GDM1 (cell line): ENCODE data around the gene OPRM1.
"Not testable (repeated sequence)": the region's sequence is repeated elsewhere in the genome, so short reads cannot be mapped to it uniquely, and the experiment has no call there.

Source experiments
- DNase-seq: peaks from one replicate; lab custom pipeline; 2025; lab: John Stamatoyannopoulos, UW

The OPRM1 gene

DNA sequence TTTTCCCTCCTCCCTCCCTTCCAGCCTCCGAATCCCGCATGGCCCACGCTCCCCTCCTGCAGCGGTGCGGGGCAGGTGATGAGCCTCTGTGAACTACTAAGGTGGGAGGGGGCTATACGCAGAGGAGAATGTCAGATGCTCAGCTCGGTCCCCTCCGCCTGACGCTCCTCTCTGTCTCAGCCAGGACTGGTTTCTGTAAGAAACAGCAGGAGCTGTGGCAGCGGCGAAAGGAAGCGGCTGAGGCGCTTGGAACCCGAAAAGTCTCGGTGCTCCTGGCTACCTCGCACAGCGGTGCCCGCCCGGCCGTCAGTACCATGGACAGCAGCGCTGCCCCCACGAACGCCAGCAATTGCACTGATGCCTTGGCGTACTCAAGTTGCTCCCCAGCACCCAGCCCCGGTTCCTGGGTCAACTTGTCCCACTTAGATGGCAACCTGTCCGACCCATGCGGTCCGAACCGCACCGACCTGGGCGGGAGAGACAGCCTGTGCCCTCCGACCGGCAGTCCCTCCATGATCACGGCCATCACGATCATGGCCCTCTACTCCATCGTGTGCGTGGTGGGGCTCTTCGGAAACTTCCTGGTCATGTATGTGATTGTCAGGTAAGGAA, at the start of gene OPRM1:
Gene OPRM1 (plus strand): TSS at position 10 of the 612 bp plus-strand sequence. CDS start 305 bp downstream, at position 315.
- no peak for DNase-seq

DNA sequence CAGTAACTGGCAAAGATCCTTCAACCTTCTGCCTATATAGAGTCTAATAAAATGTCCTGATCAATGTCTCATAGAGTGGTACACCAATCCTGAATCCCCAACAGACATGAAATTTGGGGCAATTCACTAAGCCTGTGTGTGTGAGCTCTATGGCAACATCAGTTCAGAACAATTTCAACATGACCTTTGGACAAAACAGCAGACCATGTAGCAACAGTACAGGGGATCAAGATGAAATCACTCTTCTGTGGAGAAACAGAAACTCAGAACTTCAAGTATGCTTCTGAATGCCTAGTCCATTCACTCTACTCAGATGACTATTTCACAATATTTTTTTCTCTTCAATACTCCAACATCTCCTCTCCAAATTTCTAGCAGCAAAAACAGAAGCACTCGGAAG, 49.1 kb upstream of the OPRM1 start:
- no peak for DNase-seq

DNA sequence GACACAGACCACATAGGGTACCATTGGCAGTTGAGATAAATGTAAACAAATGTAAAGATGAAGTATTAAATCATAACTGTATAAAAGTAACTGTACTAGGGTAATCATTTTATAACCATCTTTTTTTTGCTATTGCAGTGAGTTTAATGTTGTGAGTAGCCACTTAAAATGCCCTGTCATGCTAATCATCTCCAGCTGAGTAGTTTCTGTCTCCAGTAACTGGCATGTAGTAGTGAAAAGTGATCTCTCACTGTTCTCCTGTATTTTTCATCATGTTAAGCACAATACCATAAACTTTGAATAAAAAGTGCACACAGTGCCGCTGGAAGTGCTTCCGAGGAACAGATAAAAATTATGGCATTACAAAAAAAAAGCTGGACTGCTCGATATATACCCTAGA, 45.0 kb upstream of the OPRM1 start:
- no peak for DNase-seq

GRCh38 chr6:153994811-153995210, 44.2 kb upstream of the OPRM1 start:
- DNase-seq, result no peak

DNA sequence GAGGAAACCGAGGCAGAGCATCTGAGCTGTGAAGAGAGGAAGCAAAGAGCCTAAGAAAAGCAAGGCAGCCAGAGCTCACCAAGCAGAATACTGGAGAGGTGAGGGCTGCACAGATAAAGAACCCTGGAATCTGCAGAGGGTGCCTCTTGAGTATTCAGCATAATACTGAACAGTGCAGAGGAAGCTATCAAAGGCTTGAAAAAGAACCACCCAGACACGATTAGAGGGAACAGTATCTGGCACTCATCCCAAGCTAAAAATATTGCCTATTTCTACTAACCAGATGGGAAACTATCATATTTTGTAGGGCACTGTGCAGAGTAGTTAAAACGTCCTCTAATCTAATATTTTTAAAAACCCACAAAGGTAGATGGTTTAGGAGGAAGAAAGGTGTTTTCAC, 41.8 kb upstream of the OPRM1 start:
- DNase-seq, result no peak

DNA sequence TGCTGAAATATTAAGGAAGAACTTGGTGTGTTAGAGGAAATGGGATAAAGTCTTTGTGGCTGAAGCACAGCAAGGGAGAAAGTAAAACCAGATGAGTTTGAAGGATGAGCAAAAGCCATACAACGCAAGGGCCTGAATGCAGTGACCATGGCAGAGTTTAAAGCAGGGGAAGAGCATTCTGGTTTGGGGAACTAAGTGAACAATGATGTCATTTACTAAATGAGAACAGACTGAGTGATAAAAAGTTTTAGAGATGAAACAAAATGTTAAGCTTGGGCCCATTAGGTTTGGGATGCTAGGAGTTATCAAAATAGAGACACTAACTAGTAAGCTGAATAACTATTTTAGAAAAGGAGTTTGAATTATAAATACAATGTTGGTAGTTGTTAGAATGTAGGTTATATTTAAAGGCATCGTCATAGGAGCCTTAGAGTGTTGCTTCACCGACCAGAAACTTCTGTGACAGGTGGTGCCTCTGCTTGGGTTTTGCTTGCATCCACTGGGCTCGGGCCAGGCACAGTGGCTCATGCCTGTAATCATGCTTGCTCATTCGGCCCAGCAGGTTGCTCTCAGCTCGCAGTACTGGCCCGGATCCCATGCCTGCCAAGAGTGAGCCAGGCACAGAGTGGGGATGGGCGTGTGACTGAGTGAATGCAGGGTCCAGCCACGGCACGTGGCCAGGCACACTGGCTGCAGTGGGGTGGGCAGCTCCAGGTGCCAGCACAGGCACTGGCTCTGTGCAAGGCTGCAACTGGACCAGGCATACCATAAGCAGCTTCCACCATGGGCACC, 37.4 kb upstream of the OPRM1 start:
- DNase-seq, result no peak

DNA sequence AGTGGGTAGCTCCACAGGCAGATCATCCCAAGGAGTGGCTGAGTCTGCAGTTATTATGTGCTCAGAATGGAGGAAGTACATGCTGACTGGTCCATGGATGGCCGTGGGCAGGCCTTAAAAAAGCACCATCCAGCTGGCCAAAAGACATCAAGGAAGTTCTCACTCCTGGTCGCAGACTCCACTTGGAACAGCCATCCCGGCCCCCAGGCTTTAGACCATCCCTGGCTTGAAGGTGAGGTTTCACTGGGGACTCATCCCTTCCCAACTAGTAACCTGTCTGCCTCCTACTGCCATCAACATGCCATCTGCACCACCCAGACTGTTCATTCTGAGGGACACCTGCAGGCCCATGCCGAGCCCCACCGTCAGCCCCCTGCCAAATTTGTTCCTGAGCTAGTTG, 36.1 kb upstream of the OPRM1 start:
- DNase-seq, result no peak

DNA sequence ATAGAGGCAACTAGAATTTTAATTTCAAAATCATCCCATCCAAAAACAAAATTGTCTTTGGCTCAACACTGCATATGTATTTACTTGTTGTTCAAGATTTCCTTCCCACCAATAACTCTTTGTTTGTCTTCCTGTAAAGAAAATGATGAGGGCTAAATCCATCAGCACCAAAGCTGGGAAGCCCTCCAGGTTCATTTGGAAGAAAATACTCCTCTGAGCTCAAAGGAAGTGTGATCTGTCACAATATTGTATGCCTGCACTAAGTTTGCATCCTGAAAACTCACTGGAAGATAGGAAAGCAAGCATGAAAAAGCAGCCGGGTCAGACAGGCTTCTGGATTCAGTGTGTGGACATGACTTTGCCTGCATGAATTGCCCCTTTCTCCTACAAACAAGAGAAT, 28.7 kb upstream of the OPRM1 start:
- no peak for DNase-seq

GRCh38 chr6:154012852-154013251, 26.2 kb upstream of the OPRM1 start:
- no peak for DNase-seq

DNA sequence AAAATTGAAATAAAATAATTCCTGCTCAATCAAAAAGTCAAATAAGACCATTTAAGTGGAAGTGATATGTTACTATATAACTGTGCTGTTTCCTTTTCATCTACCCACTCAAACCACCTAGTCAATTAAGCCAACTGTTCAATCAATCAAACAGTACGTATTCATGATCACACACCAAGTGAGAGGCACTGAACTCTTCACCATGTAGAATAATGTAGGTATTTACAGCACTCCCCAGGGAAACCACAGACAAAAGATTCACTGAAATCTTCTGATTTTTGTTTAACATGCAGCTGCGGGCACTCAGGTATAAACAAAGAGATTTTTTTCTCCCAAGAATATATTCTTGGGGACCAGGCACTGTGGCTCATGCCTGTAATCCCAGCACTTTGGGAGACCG, 21.3 kb upstream of the OPRM1 start:
- DNase-seq, result no peak

GRCh38 chr6:154030646-154031045, 8.4 kb upstream of the OPRM1 start:
- no peak for DNase-seq

DNA sequence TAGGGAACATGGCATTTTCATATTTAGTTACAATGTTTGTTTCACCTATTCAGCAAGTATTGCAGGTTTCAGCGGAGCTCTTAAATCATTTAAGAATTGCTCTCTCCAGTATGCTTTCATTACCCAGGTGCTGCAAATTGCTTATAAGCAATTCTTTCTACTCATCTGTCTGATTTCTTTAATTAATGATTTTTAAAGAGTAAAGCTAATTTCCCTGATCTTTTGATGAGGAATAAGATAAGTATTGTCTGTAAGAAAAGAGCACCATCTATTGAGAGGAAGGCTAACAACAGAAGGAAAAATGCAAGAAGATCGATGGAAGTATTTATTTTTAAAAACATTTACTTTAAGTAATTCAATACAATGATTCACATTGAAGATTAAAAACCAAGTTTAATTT, 2.0 kb downstream of the OPRM1 start:
- no peak for DNase-seq

GRCh38 chr6:154053141-154053540, 14.1 kb downstream of the OPRM1 start:
- no peak for DNase-seq

- no peak for DNase-seq
These were observed 17.5 kb downstream of the OPRM1 start for GRCh38 chr6:154056536-154056935.

GRCh38 chr6:154057098-154057497, 18.1 kb downstream of the OPRM1 start:
- DNase-seq, result no peak

DNA sequence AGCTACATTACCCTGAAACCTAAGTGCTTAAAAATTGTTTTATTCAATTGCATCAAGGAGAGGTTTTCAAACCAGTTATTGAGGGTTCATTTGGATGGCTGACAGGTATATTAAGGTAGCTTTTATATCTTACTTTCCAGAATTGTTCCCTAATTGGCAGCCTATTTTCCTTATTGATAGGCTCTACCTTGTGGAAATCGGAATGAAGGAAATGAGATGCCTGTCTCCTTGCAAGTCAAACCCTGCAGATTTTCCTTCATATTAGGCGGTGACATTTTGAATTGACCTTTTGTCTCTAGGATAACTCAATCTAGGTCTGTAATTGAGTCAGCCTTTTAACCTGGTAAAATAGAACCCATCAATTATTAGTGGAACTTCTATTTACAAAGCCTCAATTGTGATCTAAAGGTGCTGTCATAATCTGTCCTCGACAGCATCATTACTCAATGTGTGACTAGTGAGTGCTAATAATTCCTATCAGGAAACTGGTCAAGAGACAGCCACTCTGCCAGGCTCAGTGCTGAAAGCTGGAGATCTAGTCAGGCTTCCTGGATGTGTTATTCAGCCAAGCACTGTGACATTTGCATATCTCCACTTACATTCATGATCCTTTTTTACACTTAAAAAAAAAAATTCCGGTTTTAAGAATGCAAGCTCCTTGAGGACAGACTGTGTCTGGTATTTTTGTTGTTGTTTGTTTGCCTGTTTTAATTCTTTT, 20.1 kb downstream of the OPRM1 start:
- DNase-seq, result no peak

- no peak for DNase-seq
These were observed 21.0 kb downstream of the OPRM1 start for GRCh38 chr6:154060076-154060475.

GRCh38 chr6:154070041-154070440, 31.0 kb downstream of the OPRM1 start:
- DNase-seq, result no peak

DNA sequence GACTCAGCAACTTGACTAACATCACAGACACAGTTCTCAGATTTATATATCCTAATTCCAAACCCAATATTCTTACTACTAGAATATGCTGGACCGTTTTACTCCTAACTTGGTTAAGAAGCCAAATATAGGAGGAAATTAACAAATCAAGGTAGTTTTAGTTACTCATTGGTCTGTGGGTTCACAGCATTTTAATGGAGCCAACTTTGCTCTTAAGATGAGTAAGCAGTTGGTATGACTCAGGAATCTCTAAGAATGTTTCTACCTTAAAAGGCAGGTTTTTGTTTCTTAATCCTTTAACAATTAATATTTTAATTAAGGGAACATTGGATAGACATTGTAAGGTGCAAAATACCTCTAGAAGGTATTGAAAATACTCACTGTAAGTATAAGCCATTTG, 31.6 kb downstream of the OPRM1 start:
- DNase-seq, result no peak

DNA sequence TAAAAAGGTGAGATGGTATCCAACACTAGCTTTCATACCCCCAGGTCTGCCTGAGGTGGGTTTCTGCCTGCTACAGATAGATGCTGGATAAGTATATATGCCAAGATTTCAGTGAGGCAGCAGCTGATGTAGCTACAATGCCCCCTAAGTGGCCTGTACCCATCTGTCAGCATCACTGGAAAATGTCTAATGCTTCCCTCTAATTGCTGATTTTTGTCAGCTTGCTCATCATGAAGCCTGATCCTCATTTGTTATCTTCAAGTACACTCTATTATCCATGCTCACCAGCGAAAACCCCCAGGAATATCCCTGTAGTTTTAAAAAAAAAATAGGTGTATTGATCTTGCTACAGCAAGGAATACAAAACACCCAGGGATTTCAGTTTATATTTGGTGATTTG, 32.2 kb downstream of the OPRM1 start:
- no peak for DNase-seq

DNA sequence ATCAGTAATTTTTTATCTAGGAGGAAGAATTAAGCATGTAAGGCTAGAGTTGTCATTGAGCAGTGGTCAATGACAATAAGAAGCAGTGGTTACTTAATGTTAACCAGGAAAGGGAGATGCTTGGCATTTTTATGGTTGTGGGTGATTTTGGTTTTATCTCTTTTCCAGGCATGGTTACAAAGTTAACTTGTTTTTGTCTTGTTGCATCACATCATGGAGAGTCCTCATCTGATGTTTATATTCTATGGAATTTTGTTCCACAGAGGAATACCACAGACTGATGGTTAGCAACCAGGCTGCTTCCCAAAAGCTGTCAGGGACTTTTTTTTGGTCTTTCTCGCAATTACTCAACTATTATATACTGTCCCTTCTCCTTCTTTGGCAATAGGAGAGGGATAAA, 32.7 kb downstream of the OPRM1 start:
- no peak for DNase-seq

- not testable (repeated sequence) for DNase-seq
These were observed 39.6 kb downstream of the OPRM1 start for GRCh38 chr6:154078596-154078995.
